Effector memory CD4-positive, alpha-beta T cell (primary cell): ENCODE results near the gene DMPK.
"Not testable (repeated sequence)": the region's sequence is repeated elsewhere in the genome, so short reads cannot be mapped to it uniquely, and the experiment has no call there.

Experiments
- DNase-seq, 3 donors: peaks; one replicate each; pipeline ENCODE4 v3.0.0-alpha.2; 2020
- H3K27ac ChIP-seq: 2 replicates; pipeline ENCODE4 v1.7.0; 2013; ENCODE audit warnings: mild to moderate bottlenecking, low read length, moderate library complexity; ENCODE audit not compliant: insufficient read depth, poor library complexity, severe bottlenecking
- H3K27me3 ChIP-seq: replicated peaks from 2 replicates; pipeline ENCODE4 v1.7.0; 2013; ENCODE audit warnings: mild to moderate bottlenecking, low read length; ENCODE audit not compliant: insufficient read depth, control insufficient read depth, poor library complexity, severe bottlenecking
- H3K36me3 ChIP-seq: 2 replicates; pipeline ENCODE4 v1.7.0; 2013; ENCODE audit warnings: mild to moderate bottlenecking, low read length, moderate library complexity; ENCODE audit not compliant: control insufficient read depth, insufficient read depth
- H3K4me1 ChIP-seq: 2 replicates; pipeline ENCODE4 v1.7.0; 2013; ENCODE audit warnings: low read length, mild to moderate bottlenecking; ENCODE audit not compliant: control insufficient read depth, insufficient read depth, poor library complexity, severe bottlenecking
- H3K4me3 ChIP-seq: 2 replicates; pipeline ENCODE4 v1.7.0; 2013; ENCODE audit warnings: low read length, low read depth, mild to moderate bottlenecking; ENCODE audit not compliant: insufficient read depth, poor library complexity, severe bottlenecking
- H3K9me3 ChIP-seq: 2 replicates; pipeline ENCODE4 v1.7.0; 2013; ENCODE audit warnings: mild to moderate bottlenecking, low read length, moderate library complexity; ENCODE audit not compliant: control insufficient read depth

DMPK gene

GRCh38 chr19:45764475-45764874 lies 17.8 kb downstream of the DMPK start:
- DNase-seq = no peak
- Histone ChIP-seq H3K27ac (no peak overlapping the region), H3K4me1 (peaks cover 15% of the 10 kb centered on the region), H3K9me3 (no peaks in the 10 kb centered on the region), H3K4me3 (no peak overlapping the region), H3K36me3 (no peaks in the 10 kb centered on the region), H3K27me3 (peaks cover 20% of the 10 kb centered on the region)

GRCh38 chr19:45763691-45764294 lies 18.5 kb downstream of the DMPK start:
- DNase-seq = no peak
- Histone ChIP-seq H3K9me3 (no peaks in the 10 kb centered on the region), H3K27me3 (peaks cover 20% of the 10 kb centered on the region), H3K4me1 (peaks cover 10% of the 10 kb centered on the region), H3K4me3 (no peak overlapping the region), H3K36me3 (no peaks in the 10 kb centered on the region), H3K27ac (no peak overlapping the region)

GRCh38 chr19:45762870-45763631 lies 19.2 kb downstream of the DMPK start:
- Histone ChIP-seq H3K9me3 (no peaks in the 10 kb centered on the region), H3K36me3 (no peaks in the 10 kb centered on the region), H3K27me3 (peaks cover 20% of the 10 kb centered on the region), H3K4me1 (peaks cover 6% of the 10 kb centered on the region), H3K27ac (no peak overlapping the region), H3K4me3 (no peak overlapping the region)
- no peak for DNase-seq

- Histone ChIP-seq H3K4me1 (no peaks in the 10 kb centered on the region), H3K9me3 (no peaks in the 10 kb centered on the region), H3K4me3 (no peak overlapping the region), H3K27me3 (peaks cover 14% of the 10 kb centered on the region), H3K27ac (no peak overlapping the region), H3K36me3 (no peaks in the 10 kb centered on the region)
- DNase-seq = no peak
Measured at GRCh38 chr19:45761714-45762113, 20.6 kb downstream of the DMPK start.

- Histone ChIP-seq H3K27ac (no peak overlapping the region), H3K27me3 (peaks cover under 1% of the 10 kb centered on the region), H3K36me3 (no peaks in the 10 kb centered on the region), H3K4me1 (no peaks in the 10 kb centered on the region), H3K9me3 (no peaks in the 10 kb centered on the region), H3K4me3 (no peak overlapping the region)
- no peak for DNase-seq
Measured at GRCh38 chr19:45758921-45759320, 23.4 kb downstream of the DMPK start.

- Histone ChIP-seq H3K9me3 (no peaks in the 10 kb centered on the region), H3K4me1 (no peaks in the 10 kb centered on the region), H3K36me3 (no peaks in the 10 kb centered on the region), H3K27me3 (no peaks in the 10 kb centered on the region), H3K4me3 (no peak overlapping the region), H3K27ac (no peak overlapping the region)
- DNase-seq = no peak
Measured at GRCh38 chr19:45757695-45758094, 24.6 kb downstream of the DMPK start.

GRCh38 chr19:45754323-45754722 lies 28.0 kb downstream of the DMPK start:
- no peaks in the 10 kb centered on the region for H3K36me3 ChIP-seq
- DNase-seq = no peak
- H3K27me3 ChIP-seq = no peaks in the 10 kb centered on the region
- no peak overlapping the region for H3K4me3 ChIP-seq
- H3K27ac ChIP-seq = no peak overlapping the region
- H3K4me1 ChIP-seq = no peaks in the 10 kb centered on the region
- no peaks in the 10 kb centered on the region for H3K9me3 ChIP-seq

- DNase-seq = no peak
- Histone ChIP-seq H3K27ac (no peak overlapping the region), H3K4me3 (no peak overlapping the region), H3K27me3 (no peaks in the 10 kb centered on the region), H3K36me3 (no peaks in the 10 kb centered on the region), H3K4me1 (no peaks in the 10 kb centered on the region), H3K9me3 (no peaks in the 10 kb centered on the region)
Measured at GRCh38 chr19:45753548-45753947, 28.7 kb downstream of the DMPK start.

GRCh38 chr19:45752639-45753038 lies 29.7 kb downstream of the DMPK start:
- Histone ChIP-seq H3K4me1 (no peaks in the 10 kb centered on the region), H3K36me3 (no peaks in the 10 kb centered on the region), H3K27me3 (no peaks in the 10 kb centered on the region), H3K9me3 (no peaks in the 10 kb centered on the region), H3K27ac (no peak overlapping the region), H3K4me3 (no peak overlapping the region)
- no peak for DNase-seq

GRCh38 chr19:45751483-45751882 lies 30.8 kb downstream of the DMPK start:
- H3K27me3 ChIP-seq, H3K36me3 ChIP-seq, H3K4me3 ChIP-seq, DNase-seq, H3K9me3 ChIP-seq, H3K4me1 ChIP-seq, H3K27ac ChIP-seq: not testable (repeated sequence)
